Activated CD4-positive, alpha-beta T cell treated with anti-CD3 and anti-CD28 coated beads for 4 hours (primary cell): ENCODE results near the gene SLC9A5.

Experiments used
- DNase-seq, 2 donors: peaks; one replicate each; pipeline ENCODE4 v3.0.0-alpha.2; 2020

Gene SLC9A5

GRCh38 chr16:67248401-67249177 is at the start of gene SLC9A5:
SLC9A5 (plus strand) TSS chr16:67248979; CDS start chr16:67249015, 36 bp downstream.
- DNase-seq: peak in 1 of 2 donors; percentile 18

- no peak for DNase-seq
These were observed 49.6 kb upstream of the SLC9A5 start, which contains the start of gene ELMO3 for GRCh38 chr16:67199011-67199807. ELMO3 (plus strand) TSS chr16:67199131; CDS start chr16:67199327, 196 bp downstream.

- DNase-seq: no peak
These were observed 49.0 kb upstream of the SLC9A5 start for GRCh38 chr16:67199808-67200198.

- DNase-seq: no peak
These were observed 48.3 kb upstream of the SLC9A5 start for GRCh38 chr16:67200491-67200890.

GRCh38 chr16:67201411-67202345 is 47.1 kb upstream of the SLC9A5 start:
- DNase-seq: no peak

GRCh38 chr16:67202426-67202825 is 46.4 kb upstream of the SLC9A5 start:
- no peak for DNase-seq

- no peak for DNase-seq
These were observed 45.8 kb upstream of the SLC9A5 start for GRCh38 chr16:67202956-67203493.

- no peak for DNase-seq
These were observed 44.7 kb upstream of the SLC9A5 start for GRCh38 chr16:67204076-67204475.

- no peak for DNase-seq
These were observed 42.5 kb upstream of the SLC9A5 start for GRCh38 chr16:67206129-67206837.

- DNase-seq: no peak
These were observed 41.9 kb upstream of the SLC9A5 start for GRCh38 chr16:67206838-67207248.

- DNase-seq: no peak
These were observed 41.3 kb upstream of the SLC9A5 start for GRCh38 chr16:67207249-67208091.

- no peak for DNase-seq
These were observed 40.5 kb upstream of the SLC9A5 start for GRCh38 chr16:67208154-67208896.

GRCh38 chr16:67209565-67209964 is 39.2 kb upstream of the SLC9A5 start:
- no peak for DNase-seq

GRCh38 chr16:67210069-67210937 is 38.5 kb upstream of the SLC9A5 start:
- DNase-seq: no peak

GRCh38 chr16:67211674-67212073 is 37.1 kb upstream of the SLC9A5 start:
- DNase-seq: no peak

- DNase-seq: no peak
These were observed 36.0 kb upstream of the SLC9A5 start for GRCh38 chr16:67212766-67213165.

- DNase-seq: no peak
These were observed 35.4 kb upstream of the SLC9A5 start for GRCh38 chr16:67213197-67214019.

GRCh38 chr16:67215706-67216105 is 33.1 kb upstream of the SLC9A5 start:
- DNase-seq: no peak
